Thyroid gland (tissue), 4 donors: ENCODE results near the gene PPP4R2.

Experiments used
- POLR2A ChIP-seq, 2 donors: fragments of 450-650 bp; IDR thresholded peaks; one replicate each; pipeline ENCODE4 v1.6.1; 2017; ENCODE audit warnings: antibody characterized with exemption in 2 of 2, mild to moderate bottlenecking in 2 of 2, moderate library complexity in 1 of 2
- TF ChIP-seq, protein P1 (sequence below), 6 experiments: fragments of 200-600 bp in 3 of 6; fragments of 450-650 bp in 3 of 6; sonication (generic) in 3 of 6; IDR thresholded peaks; one replicate each; pipeline ENCODE4 v1.5.1; 2016 to 2019; ENCODE audit warnings: antibody characterized with exemption in 6 of 6, mild to moderate bottlenecking in 2 of 6, inconsistent platforms in 1 of 6, moderate library complexity in 1 of 6

DNA sequence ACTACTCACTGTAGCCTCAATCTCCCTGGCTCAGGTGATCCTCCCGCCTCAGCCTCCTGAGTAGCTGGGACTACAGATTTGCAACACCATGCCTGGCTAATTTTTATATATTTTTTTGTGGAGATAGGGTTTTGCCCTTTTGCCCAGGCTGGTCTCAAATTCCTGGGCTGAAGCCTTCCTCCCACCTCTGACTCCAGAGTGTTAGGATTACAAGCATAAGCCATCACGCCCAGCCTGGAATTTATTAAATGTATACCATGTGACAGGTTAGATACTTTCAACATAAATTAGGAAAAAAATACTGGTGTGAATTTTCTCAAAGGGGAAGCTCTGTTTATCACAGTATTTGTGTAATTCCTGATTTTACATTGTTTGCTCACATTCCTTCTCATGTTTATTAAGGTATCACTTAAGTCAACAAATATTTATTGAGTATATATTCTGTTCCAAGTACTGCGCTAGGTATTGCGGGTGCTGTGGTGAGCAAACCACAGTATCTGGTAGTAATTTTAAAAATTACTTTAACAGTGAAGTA, 24.8 kb downstream of the PPP4R2 start:
- TF ChIP-seq, protein P1, sequence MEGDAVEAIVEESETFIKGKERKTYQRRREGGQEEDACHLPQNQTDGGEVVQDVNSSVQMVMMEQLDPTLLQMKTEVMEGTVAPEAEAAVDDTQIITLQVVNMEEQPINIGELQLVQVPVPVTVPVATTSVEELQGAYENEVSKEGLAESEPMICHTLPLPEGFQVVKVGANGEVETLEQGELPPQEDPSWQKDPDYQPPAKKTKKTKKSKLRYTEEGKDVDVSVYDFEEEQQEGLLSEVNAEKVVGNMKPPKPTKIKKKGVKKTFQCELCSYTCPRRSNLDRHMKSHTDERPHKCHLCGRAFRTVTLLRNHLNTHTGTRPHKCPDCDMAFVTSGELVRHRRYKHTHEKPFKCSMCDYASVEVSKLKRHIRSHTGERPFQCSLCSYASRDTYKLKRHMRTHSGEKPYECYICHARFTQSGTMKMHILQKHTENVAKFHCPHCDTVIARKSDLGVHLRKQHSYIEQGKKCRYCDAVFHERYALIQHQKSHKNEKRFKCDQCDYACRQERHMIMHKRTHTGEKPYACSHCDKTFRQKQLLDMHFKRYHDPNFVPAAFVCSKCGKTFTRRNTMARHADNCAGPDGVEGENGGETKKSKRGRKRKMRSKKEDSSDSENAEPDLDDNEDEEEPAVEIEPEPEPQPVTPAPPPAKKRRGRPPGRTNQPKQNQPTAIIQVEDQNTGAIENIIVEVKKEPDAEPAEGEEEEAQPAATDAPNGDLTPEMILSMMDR (IDR thresholded peaks at IDR 0.05): no peak
- no peak for TF ChIP-seq POLR2A (IDR thresholded peaks at IDR 0.05)
